Erythroblast (primary cell): Measurements from ENCODE around the gene FNIP2.

Experiments used
- GATA1 ChIP-seq: IDR thresholded peaks from 2 replicates; pipeline ENCODE4 v1.6.1; 2011; ENCODE audit warnings: low read depth, mild to moderate bottlenecking, control low read depth, low read length, moderate library complexity
- POLR2A ChIP-seq: IDR thresholded peaks from 2 replicates; pipeline ENCODE4 v1.6.1; 2011; ENCODE audit warnings: mild to moderate bottlenecking, low read length

DNA sequence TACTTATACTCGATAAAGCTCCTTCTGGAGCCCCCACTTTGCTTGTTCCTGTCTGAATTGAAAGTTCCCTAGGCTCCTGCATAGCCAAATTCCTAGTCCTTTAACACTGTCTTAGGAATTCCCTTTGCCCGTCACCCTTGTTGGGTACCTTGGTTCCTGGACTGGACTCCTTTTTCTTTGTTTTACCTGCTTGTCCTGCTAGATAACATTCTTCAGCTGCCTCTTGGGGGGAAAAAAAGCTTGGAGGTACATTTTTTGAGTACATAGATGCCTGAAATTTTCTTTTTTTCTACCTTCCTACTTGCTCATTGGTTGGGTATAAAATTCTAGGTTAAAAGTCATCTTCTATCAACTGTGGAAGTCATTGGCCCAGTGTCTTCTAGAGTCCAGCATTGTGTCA, 179.2 kb downstream of the FNIP2 start:
- TF ChIP-seq POLR2A (no peak), GATA1 (no peak)
